Measurements from ENCODE around the gene RAI14. TPM values are rescaled to one million over a fixed set of nuclear protein-coding genes. Genes with fewer than 3 reads are reported as not detected.

Gene RAI14
- polyA plus RNA-seq (ENCODE audit: insufficient read length in 4 of 4) = 100 to 1,000 TPM in 1 of 4 donors, 10 to 100 TPM in 3; 87.4 to 100 (median 95.0) TPM

DNA sequence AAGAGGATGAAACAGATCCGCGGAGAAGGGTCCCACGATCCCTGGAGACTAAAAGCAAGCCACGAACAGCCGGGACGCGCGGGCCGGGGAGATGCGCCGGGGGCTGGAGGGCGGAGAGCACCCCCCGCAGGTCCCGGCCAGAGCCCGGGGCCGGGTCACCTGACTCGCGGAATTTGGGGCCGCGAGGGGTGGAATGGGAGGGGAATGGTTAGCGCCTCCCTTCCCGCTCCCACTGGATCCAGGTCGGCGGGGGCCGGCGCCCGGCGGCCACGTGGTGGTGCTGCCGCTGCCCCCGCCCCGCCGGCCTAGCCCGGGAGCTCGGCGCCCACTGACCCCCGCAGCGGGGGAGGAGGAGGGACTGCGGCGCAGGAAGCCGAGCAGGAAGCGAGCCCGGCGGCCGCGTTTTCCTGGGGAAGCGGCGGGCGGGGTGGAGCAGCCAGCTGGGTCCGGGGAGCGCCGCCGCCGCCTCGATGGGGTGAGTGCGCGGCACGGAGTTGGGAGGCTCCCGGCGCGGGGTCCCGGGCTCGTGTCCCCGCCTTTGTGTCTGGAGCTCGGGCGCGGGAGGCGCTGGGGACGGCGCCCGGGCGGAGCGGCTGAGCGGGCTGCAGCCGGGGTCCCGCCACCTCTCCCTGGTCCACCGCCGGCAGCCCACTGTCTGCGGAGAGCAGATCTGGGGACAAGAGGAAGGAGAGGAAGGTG, at the start of gene RAI14:
Gene RAI14 (plus strand): TSS at position 328 of the 699 bp plus-strand sequence. CDS start 30,592 bp downstream, outside the sequence.
- peak in 3 of 4 donors; percentile 62 to 82 (median 70) for DNase-seq (ENCODE audit: low read depth in 4 of 4, low spot score in 2 of 4)

DNA sequence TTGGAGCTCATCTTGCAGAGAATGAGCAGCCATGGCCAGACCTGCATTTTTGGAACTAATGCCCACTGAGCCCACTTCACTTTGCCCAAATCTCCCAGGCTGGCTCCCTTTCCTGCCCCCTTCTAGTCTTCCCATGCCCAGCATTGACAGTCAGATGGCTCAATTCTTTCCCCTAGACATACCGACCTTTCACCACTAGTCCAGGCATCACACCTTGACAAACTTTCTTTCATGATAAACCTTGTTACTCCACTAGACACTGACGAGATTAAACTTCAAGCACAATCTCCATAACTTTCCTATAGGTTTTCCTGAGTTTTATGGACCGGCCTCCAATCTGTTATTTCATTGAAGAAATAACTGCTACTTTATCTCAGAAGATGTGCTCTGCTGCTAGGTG, 47.8 kb upstream of the RAI14 start:
- DNase-seq (ENCODE audit: low read depth in 4 of 4, low spot score in 2 of 4) = no peak

DNA sequence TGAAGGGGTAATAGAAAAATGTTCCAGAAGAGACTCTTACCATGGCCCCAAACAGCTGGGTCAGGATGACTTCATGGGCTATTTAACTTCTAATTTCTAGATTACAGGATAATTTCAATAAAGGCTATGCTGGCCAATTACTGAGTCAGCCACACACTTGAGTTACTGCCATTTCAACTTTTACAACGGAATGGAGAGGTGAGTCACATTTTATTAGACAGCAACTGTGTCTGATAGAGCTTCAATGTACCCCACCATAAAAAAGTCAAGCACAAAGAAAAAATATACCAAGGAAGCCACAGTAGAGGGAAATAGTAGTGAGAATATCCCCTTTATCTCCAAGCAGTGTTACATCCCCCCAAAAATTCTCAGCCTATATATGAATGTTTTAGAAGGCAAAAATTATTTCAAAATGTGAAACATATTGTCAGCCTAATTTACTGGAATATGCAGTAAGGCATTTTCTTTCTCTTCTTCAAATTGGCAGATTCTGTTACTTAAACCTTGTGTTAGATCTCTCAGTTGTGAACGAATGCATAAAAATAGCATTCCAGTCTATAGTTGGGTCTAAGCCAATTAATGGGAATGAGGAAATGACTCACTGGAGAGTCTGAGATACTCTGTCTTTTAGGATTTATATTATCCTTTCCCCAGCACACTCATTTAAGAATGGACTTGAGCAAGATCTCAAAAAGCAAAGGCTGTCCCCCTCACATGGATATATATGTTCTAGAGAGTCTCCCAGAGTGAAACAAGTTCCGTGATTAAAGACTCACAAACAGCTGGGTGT, 47.1 kb upstream of the RAI14 start:
- DNase-seq (ENCODE audit: low read depth in 4 of 4, low spot score in 2 of 4) = no peak

DNA sequence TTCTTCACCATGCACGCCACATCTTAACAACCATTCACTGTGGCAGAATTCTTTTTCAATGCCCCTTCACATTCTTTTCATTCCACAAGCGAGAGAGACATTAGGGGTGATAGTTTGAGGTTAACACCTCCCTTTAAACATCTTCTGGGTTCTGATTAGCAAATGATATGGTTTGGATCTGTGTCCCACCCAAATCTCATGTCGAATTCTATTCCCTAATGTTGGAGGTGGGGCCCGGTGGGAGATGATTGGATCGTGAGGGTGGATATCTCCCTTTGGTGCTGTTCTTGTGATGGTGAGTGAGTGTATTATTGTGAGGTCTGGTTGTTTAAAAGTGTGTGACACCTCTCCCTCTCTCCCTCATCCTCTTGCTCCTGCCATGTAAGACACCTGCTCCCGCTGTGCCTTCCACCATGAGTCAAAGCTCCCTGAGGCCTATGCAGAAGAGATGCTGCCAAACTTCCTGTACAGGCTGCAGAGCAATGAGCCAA, 46.1 kb upstream of the RAI14 start:
- DNase-seq (ENCODE audit: low read depth in 4 of 4, low spot score in 2 of 4) = no peak

DNA sequence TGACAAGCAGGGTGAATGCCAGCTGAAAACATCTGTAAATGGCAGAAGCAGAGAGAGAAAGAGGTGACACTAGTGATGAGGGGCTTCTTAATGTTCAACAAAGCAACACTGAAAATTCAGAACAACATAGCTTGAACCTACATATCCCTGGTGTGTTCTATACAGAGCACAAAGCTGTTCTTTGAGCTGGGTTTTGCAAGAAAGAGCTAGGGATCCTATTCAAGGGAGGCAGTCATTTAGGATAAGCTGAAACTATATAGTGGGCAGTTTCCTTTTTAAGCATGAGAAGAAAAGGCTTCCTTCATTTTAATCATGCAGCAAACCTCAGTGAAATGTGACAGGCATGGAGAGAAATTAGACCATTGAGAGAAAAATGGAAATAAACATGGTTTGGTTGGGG, 45.6 kb upstream of the RAI14 start:
- DNase-seq (ENCODE audit: low read depth in 4 of 4, low spot score in 2 of 4) = no peak

DNA sequence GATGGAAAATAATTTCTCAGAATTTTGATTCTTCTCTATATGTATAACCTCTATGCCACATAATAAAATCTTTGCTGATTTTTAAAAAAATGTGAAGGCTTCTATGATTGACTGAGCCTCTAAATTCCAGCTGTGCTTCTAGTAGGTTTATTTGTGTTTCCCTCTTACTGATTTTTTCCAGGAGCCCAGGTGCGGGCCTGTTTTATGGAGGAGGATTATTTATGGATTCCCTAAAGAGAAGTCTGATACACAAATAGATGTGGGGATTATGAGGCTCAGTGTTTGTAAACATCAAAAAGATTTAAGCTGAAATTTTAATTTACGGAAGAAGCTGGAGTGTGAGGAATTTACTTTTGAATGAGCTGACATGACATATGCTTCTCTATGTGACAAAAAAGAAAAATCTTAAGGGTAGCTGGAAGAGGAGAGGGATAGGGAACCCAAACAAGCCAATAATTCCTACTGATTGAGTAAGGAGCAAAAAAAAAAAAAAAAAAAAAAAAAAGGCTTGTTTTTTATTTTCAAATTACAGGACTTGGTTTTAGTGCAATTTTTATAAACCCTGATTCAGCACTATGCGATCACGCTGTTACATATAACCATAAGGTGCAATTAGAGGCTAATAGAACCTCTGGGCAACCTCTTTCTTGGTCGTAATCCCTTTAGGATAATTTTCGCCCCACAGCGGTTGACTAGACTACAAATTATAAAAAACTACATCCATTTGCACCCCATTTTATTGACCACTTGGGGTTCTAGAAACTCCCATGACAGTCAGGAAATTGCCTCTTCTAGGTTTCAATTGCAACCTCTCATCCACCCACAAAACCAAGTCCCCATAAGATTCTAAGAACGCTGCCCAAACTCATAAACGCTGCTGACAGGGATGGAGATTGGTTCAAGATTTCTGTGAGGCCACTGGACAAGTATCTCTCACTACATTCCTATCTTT, 44.4 kb upstream of the RAI14 start:
- no peak for DNase-seq (ENCODE audit: low read depth in 4 of 4, low spot score in 2 of 4)

DNA sequence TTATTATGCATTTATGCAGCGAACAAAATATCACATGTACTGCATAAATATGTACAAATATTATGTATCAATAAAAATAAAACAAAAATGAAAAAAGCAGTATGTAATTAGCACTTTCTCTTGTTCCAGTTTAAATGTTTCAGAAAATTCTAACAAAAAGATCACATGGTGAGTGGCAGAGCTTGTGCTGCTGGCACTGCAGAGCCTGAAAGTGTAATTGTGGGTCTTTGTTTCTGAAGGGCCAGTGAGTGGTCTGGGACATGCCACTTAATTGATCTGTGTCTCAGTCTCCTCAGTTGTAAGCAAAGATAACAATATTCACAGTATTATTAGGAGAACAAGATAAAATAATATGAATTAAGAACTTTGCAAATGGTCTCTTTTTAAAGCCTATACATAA, 39.5 kb upstream of the RAI14 start:
- no peak for DNase-seq (ENCODE audit: low read depth in 4 of 4, low spot score in 2 of 4)

DNA sequence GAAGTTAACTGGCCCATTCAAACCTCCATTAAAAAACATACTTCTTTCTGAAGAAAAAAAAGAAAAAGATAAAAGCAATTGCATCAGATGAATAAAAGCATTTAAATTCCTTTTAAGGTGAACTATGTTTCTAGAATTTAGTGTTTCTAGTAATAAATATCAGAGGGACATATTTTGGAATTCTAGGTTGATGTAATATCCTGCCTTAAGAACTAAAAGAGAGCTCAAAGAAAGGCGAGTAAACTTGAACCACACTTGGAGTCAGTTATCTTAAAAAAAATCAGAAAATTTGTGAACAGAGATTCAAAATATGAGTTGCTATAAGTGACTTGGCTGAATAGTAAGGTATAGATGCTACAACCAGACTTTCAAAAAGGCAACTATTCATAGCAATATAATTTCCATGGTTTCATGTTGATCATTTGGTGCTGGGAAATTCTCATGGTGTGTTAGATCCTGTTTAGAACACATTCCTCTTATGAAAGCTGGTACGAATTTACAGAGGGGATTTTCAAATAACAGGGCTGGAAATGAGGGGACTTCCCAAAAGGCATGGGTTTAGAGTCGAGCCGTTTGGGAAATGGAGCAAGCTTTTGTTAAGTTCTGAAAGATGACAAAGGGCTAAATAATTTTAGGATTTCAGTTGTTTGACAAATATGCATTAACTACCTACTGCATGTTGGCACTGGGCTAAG, 37.6 kb upstream of the RAI14 start:
- no peak for DNase-seq (ENCODE audit: low read depth in 4 of 4, low spot score in 2 of 4)

DNA sequence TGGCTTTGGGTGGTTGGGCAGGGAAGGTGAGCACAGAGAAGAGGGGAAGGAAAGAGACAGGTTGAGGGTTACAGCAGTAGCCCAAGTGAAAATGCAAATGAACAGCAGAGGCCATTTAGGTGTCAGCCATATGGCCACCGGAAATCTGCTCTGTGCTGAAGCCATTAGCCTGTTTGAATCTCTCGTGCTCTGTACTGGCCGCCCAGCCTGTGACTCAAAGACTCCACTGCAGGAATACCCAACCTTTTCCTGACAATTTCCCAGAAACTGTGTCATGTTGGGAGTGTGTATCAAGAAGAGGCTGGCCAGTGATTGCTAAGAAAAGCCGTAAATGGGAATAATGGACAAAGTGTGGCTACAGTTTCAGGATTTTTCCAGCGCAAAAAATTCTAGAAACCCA, 35.9 kb upstream of the RAI14 start:
- DNase-seq (ENCODE audit: low read depth in 4 of 4, low spot score in 2 of 4) = no peak

DNA sequence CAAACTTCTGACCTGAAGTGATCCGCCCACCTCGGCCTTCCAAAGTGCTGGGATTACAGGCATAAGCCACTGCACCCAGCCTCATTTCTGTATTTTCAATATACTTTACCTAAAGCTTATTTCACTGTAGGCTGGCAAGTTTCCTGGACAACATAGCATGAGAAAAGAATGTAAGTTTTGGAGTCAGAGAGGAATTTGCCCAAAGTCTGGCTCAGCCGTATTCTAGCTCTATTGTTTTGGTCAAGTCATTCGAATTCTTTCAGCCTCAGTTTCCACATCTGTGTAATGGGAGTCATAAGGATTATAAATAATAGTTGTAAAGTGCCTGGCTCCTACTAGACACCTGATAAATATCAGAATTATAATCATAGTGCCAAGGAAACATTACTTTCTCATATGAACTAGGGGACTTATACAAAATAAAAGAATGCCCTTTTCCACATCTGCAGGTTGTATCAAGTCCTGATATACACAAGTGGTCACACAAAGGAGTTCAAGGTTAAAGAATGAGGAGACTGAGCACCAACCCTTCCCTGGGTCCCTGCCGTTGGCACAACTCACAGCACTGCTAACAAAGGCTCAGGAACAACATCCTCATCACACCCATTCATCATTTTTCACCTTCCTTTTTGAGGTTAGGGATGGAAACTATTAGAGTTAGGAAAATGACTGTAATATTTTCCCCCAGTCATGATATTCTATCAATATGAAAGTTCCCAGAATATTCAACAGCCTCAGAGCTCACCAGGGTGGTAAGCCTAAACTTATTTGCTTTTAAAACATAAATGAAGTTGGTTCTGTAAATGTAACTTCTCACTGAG, 34.6 kb upstream of the RAI14 start:
- no peak for DNase-seq (ENCODE audit: low read depth in 4 of 4, low spot score in 2 of 4)

DNA sequence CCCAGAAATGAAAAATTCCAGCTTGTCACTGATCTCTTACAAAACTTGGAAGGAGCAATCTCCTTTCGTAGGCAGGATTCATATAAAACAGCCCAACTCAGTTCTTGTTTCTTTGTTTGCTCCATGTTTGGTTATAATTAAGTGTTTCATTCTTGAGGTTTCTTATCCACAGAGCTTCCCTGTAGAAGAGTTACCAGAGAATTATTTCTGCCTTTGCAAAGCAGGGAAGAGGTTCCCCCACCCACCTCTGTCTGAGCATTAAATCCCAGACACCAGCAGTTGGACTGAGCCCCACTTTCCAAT, 34.1 kb upstream of the RAI14 start:
- no peak for DNase-seq (ENCODE audit: low read depth in 4 of 4, low spot score in 2 of 4)

DNA sequence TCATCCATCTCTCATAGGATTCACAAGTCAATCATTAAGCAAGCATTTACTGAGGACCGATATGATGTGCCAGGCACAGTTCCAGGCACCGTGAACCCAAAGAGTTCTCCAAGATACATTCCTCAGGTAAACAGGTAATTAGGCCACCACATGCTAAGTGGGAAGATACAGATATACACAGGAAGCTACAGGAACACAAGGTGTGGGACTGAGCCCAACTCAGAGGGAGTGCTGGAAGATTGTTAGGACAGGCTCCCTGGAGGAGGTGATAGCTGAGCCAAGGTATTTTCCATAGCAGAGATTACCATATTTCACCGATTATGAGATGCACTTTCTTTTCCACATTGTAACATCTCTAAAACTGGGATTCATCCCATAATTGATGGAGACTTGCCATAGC, 31.4 kb upstream of the RAI14 start:
- no peak for DNase-seq (ENCODE audit: low read depth in 4 of 4, low spot score in 2 of 4)

DNA sequence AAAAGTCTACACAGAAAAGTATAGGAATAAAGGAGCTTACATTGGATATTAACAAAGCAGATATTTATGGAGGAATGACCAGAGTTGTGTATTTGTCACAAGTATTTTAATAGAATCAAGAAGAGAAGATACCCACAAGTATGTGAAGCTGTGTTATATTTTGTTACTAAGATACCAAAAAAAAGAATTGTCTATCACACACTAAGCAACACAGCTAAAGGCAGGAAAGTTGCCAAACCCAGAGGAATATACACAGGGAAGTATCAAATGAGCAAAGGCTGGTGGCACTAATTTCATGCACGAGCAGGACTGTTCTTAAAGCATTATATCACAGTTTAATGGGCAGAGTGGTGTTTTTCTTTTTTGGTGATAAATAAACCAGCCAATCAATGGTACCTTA, 30.9 kb upstream of the RAI14 start:
- DNase-seq (ENCODE audit: low read depth in 4 of 4, low spot score in 2 of 4) = no peak

DNA sequence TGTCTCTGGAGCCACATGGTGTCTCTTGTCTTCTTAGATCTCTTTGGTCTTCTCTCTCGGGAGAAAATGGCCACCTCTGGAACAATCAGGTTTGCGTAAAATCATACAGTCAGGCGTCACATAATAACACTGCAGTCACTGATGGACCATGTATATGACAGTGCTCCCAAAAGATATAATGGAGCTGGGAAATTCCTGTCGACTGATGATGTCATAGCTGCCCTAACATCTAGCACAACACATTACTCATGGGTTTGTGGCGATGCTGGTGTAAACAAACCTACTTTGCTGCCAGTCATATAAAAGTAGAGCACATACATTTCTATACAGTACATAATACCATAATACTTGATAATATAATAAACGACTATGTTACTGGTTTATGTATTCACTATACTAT, 30.1 kb upstream of the RAI14 start:
- no peak for DNase-seq (ENCODE audit: low read depth in 4 of 4, low spot score in 2 of 4)

DNA sequence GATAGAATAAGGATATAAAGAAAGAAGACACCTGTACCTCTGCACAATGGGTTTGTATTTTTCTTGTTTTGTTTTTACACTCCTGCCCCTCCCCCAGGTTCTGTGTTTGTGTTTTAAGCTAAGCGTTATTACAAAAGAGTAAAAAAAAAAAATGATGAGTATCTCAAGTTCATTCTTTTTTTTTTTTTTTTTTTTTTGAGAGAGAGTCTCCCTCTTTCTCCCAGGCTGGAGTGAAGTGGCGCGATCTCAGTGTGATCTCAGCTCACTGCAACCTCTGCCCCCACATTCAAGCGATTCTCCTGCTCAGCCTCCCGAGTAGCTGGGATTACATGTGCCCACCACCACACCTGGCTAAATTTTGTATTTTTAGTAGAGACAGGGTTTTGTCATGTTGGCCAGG, 29.4 kb upstream of the RAI14 start:
- DNase-seq (ENCODE audit: low read depth in 4 of 4, low spot score in 2 of 4) = no peak

DNA sequence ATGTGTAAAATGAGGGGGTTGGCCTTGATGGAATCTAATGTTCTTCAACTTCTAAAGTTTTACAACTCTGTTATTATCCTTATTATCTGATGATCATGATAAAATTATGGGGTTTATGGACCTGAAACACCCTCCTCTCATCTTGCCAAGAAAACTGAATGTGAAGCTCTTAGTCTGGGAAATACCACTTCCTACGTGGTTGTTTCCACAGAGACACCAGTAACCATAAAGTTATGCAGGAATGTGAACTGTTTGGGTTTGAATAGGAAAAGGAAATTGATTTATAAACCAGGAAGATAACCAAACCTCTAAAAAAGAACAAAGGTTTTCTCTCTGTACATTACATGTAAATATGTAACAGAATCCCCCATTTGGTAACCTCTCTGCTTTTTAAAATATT, 28.3 kb upstream of the RAI14 start:
- no peak for DNase-seq (ENCODE audit: low read depth in 4 of 4, low spot score in 2 of 4)

DNA sequence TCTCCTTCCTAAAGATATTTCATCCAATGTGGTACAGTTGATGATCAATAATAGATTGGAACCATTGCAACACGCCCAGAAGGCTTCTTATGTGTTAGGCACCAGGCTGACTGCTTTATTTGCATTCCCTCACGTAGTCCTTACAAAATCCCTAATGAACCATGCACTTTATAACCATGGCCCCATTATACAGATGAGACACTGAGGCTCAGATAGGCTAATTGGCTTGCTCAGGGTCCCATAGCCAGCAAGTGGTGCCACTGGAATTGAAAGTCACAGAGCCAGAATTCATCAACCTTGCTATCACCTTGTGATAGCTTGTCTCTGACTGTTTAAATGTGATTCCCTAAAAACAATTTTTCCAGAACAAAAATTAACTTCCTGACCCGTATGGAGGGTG, 27.8 kb upstream of the RAI14 start:
- no peak for DNase-seq (ENCODE audit: low read depth in 4 of 4, low spot score in 2 of 4)

DNA sequence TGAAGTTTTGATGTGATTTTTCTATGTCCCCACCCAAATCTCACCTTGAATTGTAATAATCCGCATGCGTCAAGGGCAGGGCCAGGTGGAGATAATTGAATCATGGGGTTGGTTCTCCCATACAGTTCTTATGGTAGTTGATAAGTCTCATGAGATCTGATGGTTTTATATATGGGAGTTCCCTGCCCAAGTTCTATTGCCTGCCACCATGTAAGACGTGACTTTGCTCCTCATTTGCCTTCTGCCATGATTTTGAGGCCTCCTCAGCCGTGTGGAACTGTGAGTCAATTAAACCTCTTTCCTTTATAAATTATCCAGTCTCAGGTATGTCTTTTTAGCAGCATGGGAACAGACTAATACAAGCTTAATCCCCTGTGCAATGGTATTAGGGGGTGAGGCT, 25.5 kb upstream of the RAI14 start:
- no peak for DNase-seq (ENCODE audit: low read depth in 4 of 4, low spot score in 2 of 4)

DNA sequence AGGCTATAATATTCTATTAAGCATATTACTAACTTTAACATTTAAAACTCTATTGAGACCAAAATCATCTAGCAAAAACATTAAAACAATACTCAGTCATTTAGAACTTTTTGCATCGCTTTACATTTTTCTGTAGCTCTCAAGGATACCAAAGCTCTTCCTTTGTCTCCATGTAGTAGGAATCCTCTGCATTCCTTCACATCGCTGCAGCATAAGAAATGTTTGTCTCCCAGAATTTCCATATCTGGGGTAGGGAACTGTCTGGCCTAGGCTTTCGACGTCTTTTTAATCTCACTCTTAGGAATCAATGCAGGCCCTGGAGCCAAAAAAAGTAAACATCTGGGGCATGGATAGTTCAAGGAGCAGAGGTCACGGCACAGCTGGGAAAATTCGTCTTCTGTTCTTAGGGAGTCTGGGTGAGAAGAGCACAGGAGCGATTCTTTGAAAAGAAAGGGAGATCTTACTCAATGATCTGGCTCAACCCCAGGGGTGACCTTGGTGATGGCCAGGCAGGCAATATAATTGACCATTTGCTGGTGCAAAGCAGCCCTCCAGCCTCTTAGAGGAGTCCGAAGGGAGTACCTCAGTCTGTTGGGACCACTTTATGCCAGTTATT, 23.2 kb upstream of the RAI14 start:
- no peak for DNase-seq (ENCODE audit: low read depth in 4 of 4, low spot score in 2 of 4)

Measured in left renal cortex interstitium (tissue), 4 donors.